T-helper 1 cell treated with Interleukin-12 subunit alpha and Interleukin-12 subunit beta and Interleukin-4 antibody, amounts not matched to agents 30 ng/mL and 1 ng/mL, for 36 hours (primary cell): ENCODE results near the gene TMEM114. TPM values are rescaled to one million over a fixed set of nuclear protein-coding genes. Genes with fewer than 3 reads are reported as not detected.

Source experiments
- intact Hi-C: fragments of 100-400 bp; cut with micrococcal nuclease; formaldehyde crosslinking; loops from one replicate; pipeline ENCODE4 v1.15.1; 2024
- total RNA-seq: library from RNA; stranded (reverse); gene quantifications from 2 replicates; pipeline ENCODE4 v1.2.3, GENCODE V29; 2022

Gene TMEM114
- not detected in 2 replicates for total RNA-seq

- intact Hi-C loops: no loop called here
Observed at GRCh38 chr16:8589900-8590688, at the start of gene TMEM114. Gene TMEM114, minus strand, starts transcription at chr16:8590511. Its CDS starts 673 bp downstream, at chr16:8589838.

GRCh38 chr16:8639694-8640093 lies 49.4 kb upstream of the TMEM114 start:
- intact Hi-C loops: no loop called here

- intact Hi-C loops: no loop called here
Observed at GRCh38 chr16:8634991-8635736, 44.9 kb upstream of the TMEM114 start.

- intact Hi-C loops: no loop called here
Observed at GRCh38 chr16:8632675-8633182, 42.4 kb upstream of the TMEM114 start.

GRCh38 chr16:8631818-8632465 lies 41.6 kb upstream of the TMEM114 start:
- intact Hi-C loops: no loop called here

GRCh38 chr16:8631373-8631772 lies 41.1 kb upstream of the TMEM114 start:
- intact Hi-C loops: no loop called here

GRCh38 chr16:8630255-8630953 lies 40.1 kb upstream of the TMEM114 start:
- intact Hi-C loops: no loop called here

GRCh38 chr16:8628981-8629725 lies 38.8 kb upstream of the TMEM114 start:
- intact Hi-C loops: no loop called here

GRCh38 chr16:8627456-8627855 lies 37.1 kb upstream of the TMEM114 start:
- intact Hi-C loops: no loop called here

- intact Hi-C loops: no loop called here
Observed at GRCh38 chr16:8626946-8627345, 36.6 kb upstream of the TMEM114 start.

GRCh38 chr16:8625491-8626087 lies 35.3 kb upstream of the TMEM114 start:
- intact Hi-C loops: no loop called here

- intact Hi-C loops: loop anchor here (5.0 kb wide), 1 partner anchor 454 kb away; no protein-coding TSS in a partner anchor
Observed at GRCh38 chr16:8623634-8624033, 33.3 kb upstream of the TMEM114 start.

GRCh38 chr16:8622315-8622656 lies 32.0 kb upstream of the TMEM114 start:
- intact Hi-C loops: loop anchor here (5.0 kb wide), 1 partner anchor 455 kb away; no protein-coding TSS in a partner anchor

GRCh38 chr16:8621572-8622314 lies 31.4 kb upstream of the TMEM114 start, which contains the start of gene METTL22:
Gene METTL22, plus strand, starts transcription at chr16:8621698. Its CDS starts 3,968 bp downstream, at chr16:8625666.
- intact Hi-C loops: loop anchor here (1.0 to 5.0 kb wide), 7 partner anchors 53 to 469 kb away; partner anchors contain the start of genes ABAT, CARHSP1, HAPSTR1 and PMM2

- intact Hi-C loops: loop anchor here (1.0 to 5.0 kb wide), 7 partner anchors 53 to 470 kb away; partner anchors contain the start of genes ABAT, CARHSP1, HAPSTR1 and PMM2
Observed at GRCh38 chr16:8621222-8621571, 30.9 kb upstream of the TMEM114 start.

- intact Hi-C loops: loop anchor here (2.0 to 5.0 kb wide), 3 partner anchors 340 to 470 kb away; partner anchors contain the start of gene HAPSTR1
Observed at GRCh38 chr16:8620535-8620934, 30.2 kb upstream of the TMEM114 start.

GRCh38 chr16:8619671-8620370 lies 29.5 kb upstream of the TMEM114 start:
- intact Hi-C loops: loop anchor here (2.0 to 5.0 kb wide), 3 partner anchors 341 to 471 kb away; partner anchors contain the start of gene HAPSTR1

- intact Hi-C loops: no loop called here
Observed at GRCh38 chr16:8614435-8615029, 24.2 kb upstream of the TMEM114 start.
